Fibroblast of lung (primary cell): ENCODE measurements around the gene LMBRD1. TPM values are rescaled to one million over a fixed set of nuclear protein-coding genes. Genes with fewer than 3 reads are reported as not detected.

Source experiments
- DNase-seq, 2 donors: peaks; one replicate each; pipeline versions ENCODE4 v3.0.0 to v3.0.0-alpha.2; 2010; ENCODE audit warnings: low read depth in 2 of 2
- H2AFZ ChIP-seq: 2 replicates; pipeline ENCODE4 v1.5.1; 2012; ENCODE audit warnings: low read length, control low read depth, inconsistent platforms
- H3K27ac ChIP-seq: 2 replicates; pipeline ENCODE4 v1.5.1; 2011; ENCODE audit warnings: low read length, control low read depth; ENCODE audit not compliant: insufficient read depth
- H3K27me3 ChIP-seq: 2 replicates; pipeline ENCODE4 v1.5.1; 2011; ENCODE audit warnings: mild to moderate bottlenecking, low read length; ENCODE audit not compliant: control insufficient read depth, insufficient read depth
- H3K36me3 ChIP-seq: 2 replicates; pipeline ENCODE4 v1.5.1; 2011; ENCODE audit warnings: low read length; ENCODE audit not compliant: control insufficient read depth, insufficient read depth
- H3K4me1 ChIP-seq: 2 replicates; pipeline ENCODE4 v1.5.1; 2011; ENCODE audit warnings: low read length; ENCODE audit not compliant: control insufficient read depth, insufficient read depth; ENCODE audit errors: extremely low read depth
- H3K4me2 ChIP-seq: 2 replicates; pipeline ENCODE4 v1.5.1; 2011; ENCODE audit warnings: low read length, control low read depth; ENCODE audit not compliant: insufficient read depth; ENCODE audit errors: extremely low read depth
- H3K4me3 ChIP-seq, 4 experiments: fragments of 200-600 bp in 1 of 4; sonication (generic) in 1 of 4; replicated peaks in 1 of 4; 2 replicates each; pipeline ENCODE4 v1.5.1; 2011 to 2016; ENCODE audit warnings: low read length in 4 of 4, low read depth in 3 of 4, mild to moderate bottlenecking in 3 of 4, control low read depth in 2 of 4, inconsistent platforms in 1 of 4, mixed read lengths in 1 of 4; ENCODE audit not compliant: insufficient read depth in 1 of 4; ENCODE audit errors: control extremely low read depth in 1 of 4
- H3K79me2 ChIP-seq: 2 replicates; pipeline ENCODE4 v1.5.1; 2012; ENCODE audit warnings: mild to moderate bottlenecking, low read length, inconsistent platforms; ENCODE audit not compliant: control insufficient read depth, insufficient read depth
- H3K9ac ChIP-seq: 2 replicates; pipeline ENCODE4 v1.5.1; 2011; ENCODE audit warnings: mild to moderate bottlenecking, low read length, control low read depth; ENCODE audit not compliant: insufficient read depth
- H3K9me3 ChIP-seq: 2 replicates; pipeline ENCODE4 v1.5.1; 2012; ENCODE audit warnings: low read depth, low read length; ENCODE audit not compliant: control insufficient read depth, insufficient read depth
- H4K20me1 ChIP-seq: 2 replicates; pipeline ENCODE4 v1.5.1; 2011; ENCODE audit warnings: low read length; ENCODE audit not compliant: control insufficient read depth, insufficient read depth; ENCODE audit errors: extremely low read depth
- EZH2 ChIP-seq: IDR thresholded peaks from 2 replicates; pipeline ENCODE4 v1.5.1; 2012; ENCODE audit warnings: low read length, control low read depth, mild to moderate bottlenecking; ENCODE audit errors: missing control alignments
- polyA plus RNA-seq, 2 donors: library from polyadenylated mRNA; depleted of rRNA in 1 of 2; stranded (reverse) in 1 of 2; unstranded in 1 of 2; fragments of >200 nt; gene quantifications; 2 replicates each; pipeline ENCODE4 v1.2.1, GENCODE V29; 2011 to 2012; ENCODE audit warnings: missing spikeins in 1 of 2
- total RNA-seq: library from RNA; depleted of rRNA; stranded (reverse); fragments of >200 nt; gene quantifications from 2 replicates; pipeline ENCODE4 v1.2.1, GENCODE V29; 2014
- TF ChIP-seq, protein P1 (sequence below), 2 donors: IDR thresholded peaks in 1 of 2; conservative IDR thresholded peaks in 1 of 2; 1 replicate in 1 of 2; 2 replicates in 1 of 2; pipeline ENCODE4 v1.5.1; 2011 to 2012; ENCODE audit warnings: low read length in 2 of 2, control low read depth in 1 of 2, inconsistent platforms in 1 of 2, low read depth in 1 of 2, mild to moderate bottlenecking in 1 of 2

The LMBRD1 gene
- total and polyA plus RNA-seq, 2 donors (not counting 1 experiment from before 2014, with no cell fraction given), result 30.7 to 46.5 TPM

DNA sequence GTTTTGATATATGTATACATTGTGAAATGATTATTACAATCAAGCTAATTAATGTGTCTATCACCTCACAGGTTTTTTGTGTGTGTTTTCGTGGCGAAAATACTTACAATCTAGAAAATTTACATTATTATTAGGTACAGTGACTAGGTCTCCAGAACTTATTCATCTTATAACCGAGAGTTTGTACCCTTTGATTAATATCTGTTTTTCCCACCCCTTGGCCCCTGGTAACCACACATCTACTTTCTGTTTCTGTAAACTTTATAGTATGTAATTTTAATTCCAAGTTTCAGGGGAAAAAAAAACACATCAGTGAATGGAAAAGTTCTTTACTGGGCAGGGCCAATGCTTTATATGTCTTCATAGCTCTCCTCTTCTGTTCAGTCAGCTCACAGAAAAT, 131.4 kb downstream of the LMBRD1 start:
- H3K79me2 ChIP-seq, result no peaks in the 10 kb centered on the region
- H4K20me1 ChIP-seq, result no peaks in the 10 kb centered on the region
- H3K9me3 ChIP-seq, result no peaks in the 10 kb centered on the region
- H3K4me3 ChIP-seq, result no peak overlapping the region
- no peak overlapping the region for H2AFZ ChIP-seq
- TF ChIP-seq, protein P1, sequence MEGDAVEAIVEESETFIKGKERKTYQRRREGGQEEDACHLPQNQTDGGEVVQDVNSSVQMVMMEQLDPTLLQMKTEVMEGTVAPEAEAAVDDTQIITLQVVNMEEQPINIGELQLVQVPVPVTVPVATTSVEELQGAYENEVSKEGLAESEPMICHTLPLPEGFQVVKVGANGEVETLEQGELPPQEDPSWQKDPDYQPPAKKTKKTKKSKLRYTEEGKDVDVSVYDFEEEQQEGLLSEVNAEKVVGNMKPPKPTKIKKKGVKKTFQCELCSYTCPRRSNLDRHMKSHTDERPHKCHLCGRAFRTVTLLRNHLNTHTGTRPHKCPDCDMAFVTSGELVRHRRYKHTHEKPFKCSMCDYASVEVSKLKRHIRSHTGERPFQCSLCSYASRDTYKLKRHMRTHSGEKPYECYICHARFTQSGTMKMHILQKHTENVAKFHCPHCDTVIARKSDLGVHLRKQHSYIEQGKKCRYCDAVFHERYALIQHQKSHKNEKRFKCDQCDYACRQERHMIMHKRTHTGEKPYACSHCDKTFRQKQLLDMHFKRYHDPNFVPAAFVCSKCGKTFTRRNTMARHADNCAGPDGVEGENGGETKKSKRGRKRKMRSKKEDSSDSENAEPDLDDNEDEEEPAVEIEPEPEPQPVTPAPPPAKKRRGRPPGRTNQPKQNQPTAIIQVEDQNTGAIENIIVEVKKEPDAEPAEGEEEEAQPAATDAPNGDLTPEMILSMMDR (conservative IDR thresholded peaks at IDR 0.05 in 1 of 2, IDR thresholded peaks at IDR 0.05 in 1 of 2; ENCODE audit: low read depth in 1 of 2, low read length in 2 of 2), result no peak
- no peak for TF ChIP-seq EZH2
- no peaks in the 10 kb centered on the region for H3K4me1 ChIP-seq
- no peak for DNase-seq
- no peak overlapping the region for H3K9ac ChIP-seq
- no peak overlapping the region for H3K4me2 ChIP-seq
- H3K36me3 ChIP-seq, result no peaks in the 10 kb centered on the region
- H3K27me3 ChIP-seq, result no peaks in the 10 kb centered on the region
- no peak overlapping the region for H3K27ac ChIP-seq

DNA sequence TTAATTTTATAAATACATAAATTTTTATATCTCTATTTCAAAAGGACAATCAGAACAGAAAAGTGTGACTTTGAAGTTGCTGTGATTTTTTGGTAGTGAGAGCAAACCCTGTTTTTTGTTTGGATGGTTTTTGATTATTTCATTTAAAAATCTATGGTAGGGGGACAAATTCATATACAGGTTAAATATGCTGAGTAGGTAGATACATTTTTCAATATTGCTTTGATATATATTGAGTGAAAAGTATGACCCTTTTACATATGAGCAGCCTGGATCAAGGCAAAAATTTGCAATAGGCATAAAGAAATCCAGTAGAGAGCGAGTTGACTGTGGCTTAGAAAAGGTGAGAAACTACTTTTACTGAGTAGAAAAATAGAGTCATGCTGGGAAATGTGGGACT, 132.3 kb downstream of the LMBRD1 start:
- Histone ChIP-seq H3K4me3 (no peak overlapping the region), H3K9ac (no peak overlapping the region), H3K9me3 (no peaks in the 10 kb centered on the region), H3K4me2 (no peak overlapping the region), H2AFZ (no peak overlapping the region), H3K4me1 (no peaks in the 10 kb centered on the region), H3K36me3 (no peaks in the 10 kb centered on the region), H3K79me2 (no peaks in the 10 kb centered on the region), H3K27ac (no peak overlapping the region), H3K27me3 (no peaks in the 10 kb centered on the region), H4K20me1 (no peaks in the 10 kb centered on the region)
- no peak for DNase-seq
- no peak for TF ChIP-seq EZH2
- TF ChIP-seq, protein P1 (conservative IDR thresholded peaks at IDR 0.05 in 1 of 2, IDR thresholded peaks at IDR 0.05 in 1 of 2; ENCODE audit: low read depth in 1 of 2, low read length in 2 of 2), result no peak

DNA sequence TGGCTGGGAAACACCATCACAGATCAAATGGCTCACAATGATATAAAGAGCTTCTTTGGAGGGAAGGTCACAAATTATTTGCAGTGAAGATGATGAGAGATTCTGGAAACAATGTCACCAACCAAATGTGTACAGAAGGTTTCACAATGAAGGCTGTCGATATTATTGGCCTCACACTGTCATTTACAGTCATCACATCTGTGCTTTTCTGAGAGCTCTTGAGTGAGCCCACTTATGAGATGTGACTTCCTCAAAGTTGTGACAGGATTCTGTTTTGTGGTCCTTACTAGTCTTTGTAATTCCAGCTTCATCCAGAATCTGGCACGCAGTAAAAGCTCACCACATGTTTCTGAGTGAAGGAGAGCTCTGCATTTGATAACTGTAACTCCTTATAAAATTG, 133.6 kb downstream of the LMBRD1 start:
- Histone ChIP-seq H3K79me2 (no peaks in the 10 kb centered on the region), H3K4me1 (no peaks in the 10 kb centered on the region), H3K27me3 (no peaks in the 10 kb centered on the region), H4K20me1 (no peaks in the 10 kb centered on the region), H3K9ac (no peak overlapping the region), H3K4me2 (no peak overlapping the region), H3K36me3 (no peaks in the 10 kb centered on the region), H3K4me3 (no peak overlapping the region), H2AFZ (no peak overlapping the region), H3K27ac (no peak overlapping the region), H3K9me3 (no peaks in the 10 kb centered on the region)
- no peak for TF ChIP-seq EZH2
- TF ChIP-seq, protein P1 (conservative IDR thresholded peaks at IDR 0.05 in 1 of 2, IDR thresholded peaks at IDR 0.05 in 1 of 2; ENCODE audit: low read depth in 1 of 2, low read length in 2 of 2), result no peak
- DNase-seq, result no peak
